GM21576 (cell line): ENCODE measurements around the gene ARHGAP5.

ENCODE experiments used
- ATAC-seq: cut with Tn5 transposase; IDR thresholded peaks from one replicate; pipeline ENCODE4 v1.9.1; 2021; ENCODE audit warnings: mild to moderate bottlenecking, moderate library complexity; ENCODE audit not compliant: unreplicated experiment

Gene ARHGAP5

GRCh38 chr14:32205984-32206383, 128.9 kb downstream of the ARHGAP5 start:
- ATAC-seq, result no peak

- ATAC-seq, result no peak
Observed at GRCh38 chr14:32206552-32206951, 129.4 kb downstream of the ARHGAP5 start.

- ATAC-seq, result no peak
Observed at GRCh38 chr14:32208490-32208889, 131.4 kb downstream of the ARHGAP5 start.
